Activated T-cell treated with anti-CD3 and anti-CD28 coated beads, Interleukin-2, amount 50 U/mL, for 72 hours (primary cell): ENCODE data around the gene MOGAT1. TPM values are rescaled to one million over a fixed set of nuclear protein-coding genes. Genes with fewer than 3 reads are reported as not detected.

Experiments used
- ATAC-seq, 2 donors: fragments of 150-1000 bp; cut with Tn5 transposase; replicated peaks in 1 of 2; 2 replicates each; pipeline ENCODE4 v1.10.0; 2021; ENCODE audit warnings: moderate library complexity in 2 of 2, mild to moderate bottlenecking in 1 of 2
- DNase-seq, 2 donors: peaks; one replicate each; pipeline ENCODE4 v3.0.0; 2021 to 2022; ENCODE audit warnings: mixed read lengths in 1 of 2
- H3K27ac Mint-ChIP-seq: one replicate; pipeline ENCODE4 v1.8.0; 2022; ENCODE audit warnings: mild to moderate bottlenecking, moderate library complexity, mixed read lengths
- H3K27me3 Mint-ChIP-seq: one replicate; pipeline ENCODE4 v1.8.0; 2022; ENCODE audit warnings: low read depth, mixed read lengths
- H3K36me3 Mint-ChIP-seq, 2 donors: one replicate each; pipeline ENCODE4 v1.8.0; 2022; ENCODE audit warnings: mixed read lengths in 2 of 2, mild to moderate bottlenecking in 1 of 2; ENCODE audit not compliant: insufficient read depth in 2 of 2
- H3K4me1 Mint-ChIP-seq: one replicate; pipeline ENCODE4 v1.8.0; 2022; ENCODE audit warnings: low read depth, mixed read lengths
- H3K4me3 Mint-ChIP-seq, 2 donors: one replicate each; pipeline ENCODE4 v1.8.0; 2022; ENCODE audit warnings: mild to moderate bottlenecking in 2 of 2, mixed read lengths in 2 of 2, moderate library complexity in 2 of 2
- H3K9me3 Mint-ChIP-seq, 2 donors: one replicate each; pipeline ENCODE4 v1.8.0; 2022; ENCODE audit warnings: mixed read lengths in 2 of 2
- total RNA-seq, 2 donors: library from RNA; stranded (reverse); gene quantifications; one replicate each; pipeline ENCODE4 v1.2.3, GENCODE V29; 2022

The MOGAT1 gene
- total RNA-seq, 2 donors from 2014 or later: not detected

- H3K27ac Mint-ChIP-seq: peak overlapping the region; percentile 90
- H3K9me3 Mint-ChIP-seq: no peaks in the 10 kb centered on the region
- no peaks in the 10 kb centered on the region for H3K27me3 Mint-ChIP-seq
- peak; percentile 21 to 38 for ATAC-seq
- H3K36me3 Mint-ChIP-seq: peaks cover 6% of the 10 kb centered on the region in 2 donors
- peak overlapping the region; percentile 86 to 100 for H3K4me3 Mint-ChIP-seq
- no peak for DNase-seq
- H3K4me1 Mint-ChIP-seq: peaks cover 53% of the 10 kb centered on the region
These were observed 18.8 kb upstream of the MOGAT1 start for GRCh38 chr2:222652491-222653255.

GRCh38 chr2:222653280-222653679 lies 18.2 kb upstream of the MOGAT1 start:
- H3K36me3 Mint-ChIP-seq: peaks cover 6% of the 10 kb centered on the region in 2 donors
- DNase-seq: no peak
- H3K4me1 Mint-ChIP-seq: peaks cover 53% of the 10 kb centered on the region
- H3K27ac Mint-ChIP-seq: peak overlapping the region; percentile 90
- H3K27me3 Mint-ChIP-seq: no peaks in the 10 kb centered on the region
- peak overlapping the region; percentile 86 to 100 for H3K4me3 Mint-ChIP-seq
- no peak for ATAC-seq
- no peaks in the 10 kb centered on the region for H3K9me3 Mint-ChIP-seq

- DNase-seq: peak; percentile 90 to 94
- ATAC-seq: peak; percentile 94
- H3K27ac Mint-ChIP-seq: peak within 1 kb of the TSS; percentile 100
- peak within 1 kb of the TSS; percentile 99 to 100 for H3K4me3 Mint-ChIP-seq
- H3K36me3 Mint-ChIP-seq: peaks cover 4 to 6% of the 10 kb centered on the region in 2 donors
- peaks cover 42% of the 10 kb centered on the region for H3K4me1 Mint-ChIP-seq
- H3K9me3 Mint-ChIP-seq: no peaks in the 10 kb centered on the region
- H3K27me3 Mint-ChIP-seq: no peaks in the 10 kb centered on the region
These were observed 15.5 kb upstream of the MOGAT1 start, which contains the start of gene FARSB for GRCh38 chr2:222655787-222656525. Gene FARSB (minus strand): TSS chr2:222656092. CDS start chr2:222656073, 19 bp downstream.

- H3K27me3 Mint-ChIP-seq: no peaks in the 10 kb centered on the region
- peaks cover 40% of the 10 kb centered on the region for H3K4me1 Mint-ChIP-seq
- DNase-seq (no peak), ATAC-seq (peak; percentile 5 to 22)
- H3K27ac Mint-ChIP-seq: peak overlapping the region; percentile 100
- H3K9me3 Mint-ChIP-seq: no peaks in the 10 kb centered on the region
- H3K36me3 Mint-ChIP-seq: peaks cover 4 to 6% of the 10 kb centered on the region in 2 donors
- H3K4me3 Mint-ChIP-seq: peak overlapping the region; percentile 99 to 100
These were observed 14.7 kb upstream of the MOGAT1 start for GRCh38 chr2:222656526-222657446.

DNA sequence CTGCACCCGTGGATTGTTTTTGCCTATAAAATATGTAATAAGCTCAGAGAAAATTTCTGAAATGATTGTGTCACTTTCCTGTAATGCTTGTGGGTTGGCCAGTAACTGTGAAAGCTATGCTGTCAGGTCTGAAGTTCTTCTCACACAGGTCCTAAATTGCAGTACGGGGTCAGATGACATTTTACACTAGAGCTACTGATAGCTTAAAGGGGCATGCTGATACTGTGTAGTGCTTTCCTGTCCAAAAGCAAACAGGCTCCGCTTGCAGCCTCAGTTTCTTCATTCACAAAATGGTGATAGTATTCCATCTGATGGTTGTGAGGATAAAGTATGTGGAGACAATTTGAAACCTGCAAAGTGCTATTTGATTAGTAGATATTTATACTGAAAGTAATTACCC lies 8.0 kb upstream of the MOGAT1 start:
- Mint-ChIP-seq H3K4me1 (no peaks in the 10 kb centered on the region), H3K4me3 (no peak overlapping the region), H3K27me3 (peaks cover 15% of the 10 kb centered on the region), H3K9me3 (no peaks in the 10 kb centered on the region), H3K36me3 (no peaks in the 10 kb centered on the region), H3K27ac (no peak overlapping the region)
- ATAC-seq: no peak
- DNase-seq: no peak

DNA sequence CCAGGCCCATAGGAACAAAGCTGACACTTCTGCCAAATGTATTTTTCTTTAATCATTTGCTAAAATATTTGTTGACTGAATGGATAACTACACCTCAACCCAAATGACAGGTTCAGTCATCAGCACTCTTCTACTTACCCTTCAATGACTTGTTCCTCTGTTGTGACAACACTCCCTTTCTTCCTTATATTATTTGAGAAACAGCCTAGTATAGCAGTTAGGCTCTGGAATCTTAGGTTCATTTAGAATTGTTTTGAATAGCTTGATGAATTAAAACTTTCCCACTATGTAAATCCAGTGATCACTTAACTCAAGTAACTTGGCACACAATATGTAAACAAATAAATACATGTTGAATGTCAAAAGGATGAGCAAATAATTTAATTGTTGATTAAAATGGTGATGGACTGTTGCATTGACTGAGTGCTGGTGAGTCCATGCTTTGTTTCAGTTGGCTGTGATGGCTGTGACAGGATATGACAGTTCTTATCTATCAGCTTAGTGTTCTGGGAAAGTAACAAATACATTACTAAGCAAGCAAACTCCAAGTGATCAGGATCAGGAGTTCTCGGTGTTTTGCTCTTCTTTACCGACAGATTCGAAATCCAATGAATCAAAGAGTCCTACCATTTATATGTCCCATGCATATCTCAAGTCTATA lies 2.8 kb upstream of the MOGAT1 start:
- Mint-ChIP-seq H3K9me3 (no peaks in the 10 kb centered on the region), H3K4me1 (peaks cover 8% of the 10 kb centered on the region), H3K27ac (no peak overlapping the region), H3K4me3 (no peak overlapping the region), H3K27me3 (peaks cover 59% of the 10 kb centered on the region), H3K36me3 (no peaks in the 10 kb centered on the region)
- ATAC-seq (no peak), DNase-seq (no peak)

GRCh38 chr2:222669353-222669752 lies 2.1 kb upstream of the MOGAT1 start:
- Mint-ChIP-seq H3K36me3 (no peaks in the 10 kb centered on the region), H3K9me3 (no peaks in the 10 kb centered on the region), H3K4me3 (no peak overlapping the region), H3K27me3 (peaks cover 65% of the 10 kb centered on the region), H3K4me1 (peaks cover 8% of the 10 kb centered on the region), H3K27ac (no peak overlapping the region)
- DNase-seq (no peak), ATAC-seq (no peak)

DNA sequence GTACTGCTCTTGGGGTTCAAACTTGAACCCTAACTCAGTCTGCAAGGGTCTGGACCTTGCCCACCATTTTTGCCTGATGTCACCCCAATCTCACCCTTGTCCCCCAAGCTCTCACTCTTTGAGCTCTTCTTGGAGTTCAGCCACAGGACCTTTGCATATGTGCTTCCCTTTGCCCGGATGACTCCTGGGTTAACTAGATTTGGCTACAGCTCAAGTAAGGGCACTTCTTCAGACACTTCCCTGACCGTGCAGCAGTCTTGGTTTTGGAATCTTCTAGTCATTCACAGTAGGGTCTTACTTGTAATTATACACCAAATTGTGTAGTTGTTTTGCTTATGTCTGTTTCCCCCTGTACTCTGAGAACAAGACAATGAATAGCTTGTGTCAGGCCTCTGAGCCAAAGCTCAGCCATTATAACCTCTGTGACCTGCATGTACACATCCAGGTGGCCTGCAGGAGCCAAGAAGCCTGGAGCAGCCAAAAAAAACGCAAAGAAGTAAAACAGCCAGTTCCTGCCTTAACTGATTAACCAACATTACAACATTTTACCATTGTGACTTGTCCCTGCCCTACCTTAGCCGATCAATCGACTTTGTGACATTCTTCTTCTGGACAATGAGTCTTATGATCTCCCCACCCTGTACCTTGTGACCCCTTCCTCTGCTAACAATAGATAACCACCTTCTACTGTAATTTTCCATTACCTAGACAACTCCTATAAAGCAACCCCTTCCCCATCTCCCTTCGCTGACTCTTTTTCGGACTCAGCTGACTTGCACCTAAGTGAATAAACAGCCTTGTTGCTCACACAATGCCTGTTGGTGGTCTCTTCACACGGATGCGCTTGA lies 1.0 kb upstream of the MOGAT1 start:
- peaks cover 72% of the 10 kb centered on the region for H3K27me3 Mint-ChIP-seq
- H3K36me3 Mint-ChIP-seq: no peaks in the 10 kb centered on the region
- H3K4me3 Mint-ChIP-seq: peak overlapping the region; percentile 23 to 51
- no peaks in the 10 kb centered on the region for H3K9me3 Mint-ChIP-seq
- H3K4me1 Mint-ChIP-seq: peaks cover 8% of the 10 kb centered on the region
- DNase-seq: no peak
- no peak for ATAC-seq
- H3K27ac Mint-ChIP-seq: no peak overlapping the region

DNA sequence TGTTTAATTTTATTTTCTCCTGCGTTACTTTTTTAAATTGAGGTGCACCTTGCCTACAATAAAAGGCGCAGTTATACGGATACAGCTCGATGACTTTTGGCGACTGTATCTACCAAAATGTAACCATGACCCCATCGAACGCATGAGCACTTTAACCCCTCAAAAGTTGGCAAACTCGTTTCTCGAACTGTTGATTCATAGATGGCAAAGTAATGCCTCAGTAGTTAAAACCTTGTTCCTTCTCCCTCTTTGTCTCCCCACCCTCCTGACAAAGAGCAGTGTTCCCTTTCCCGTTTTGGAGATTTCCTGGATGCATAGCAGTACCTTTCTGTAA lies 577 bp downstream of the MOGAT1 start:
- no peaks in the 10 kb centered on the region for H3K36me3 Mint-ChIP-seq
- no peak overlapping the region for H3K27ac Mint-ChIP-seq
- H3K4me1 Mint-ChIP-seq: peaks cover 8% of the 10 kb centered on the region
- ATAC-seq (peak; percentile 15 to 23), DNase-seq (no peak)
- no peaks in the 10 kb centered on the region for H3K9me3 Mint-ChIP-seq
- peak overlapping the region; percentile 77 to 82 for H3K4me3 Mint-ChIP-seq
- H3K27me3 Mint-ChIP-seq: peaks cover 73% of the 10 kb centered on the region

DNA sequence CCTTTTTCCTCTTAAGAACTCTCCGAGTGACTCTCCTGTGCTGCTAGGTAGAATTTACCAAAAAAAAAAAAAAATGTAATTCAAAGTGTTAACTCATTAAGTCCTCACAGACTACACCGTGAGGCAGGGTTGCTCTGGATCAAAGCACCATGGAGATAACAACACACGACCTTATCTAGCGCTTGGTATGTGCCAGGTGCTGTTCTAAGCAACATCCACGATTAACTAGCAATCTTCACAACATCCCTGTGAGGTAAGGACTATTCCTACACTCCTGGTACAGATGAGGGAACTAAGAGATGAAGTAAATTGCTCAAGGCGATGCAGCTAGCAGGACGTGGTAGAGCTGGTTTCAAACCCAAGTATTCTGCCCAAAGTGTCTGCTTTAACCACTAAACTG lies 1.8 kb downstream of the MOGAT1 start:
- Mint-ChIP-seq H3K36me3 (no peaks in the 10 kb centered on the region), H3K27ac (no peak overlapping the region), H3K9me3 (no peaks in the 10 kb centered on the region), H3K27me3 (peaks cover 67% of the 10 kb centered on the region), H3K4me1 (peaks cover 8% of the 10 kb centered on the region), H3K4me3 (no peak overlapping the region)
- ATAC-seq (no peak), DNase-seq (no peak)

DNA sequence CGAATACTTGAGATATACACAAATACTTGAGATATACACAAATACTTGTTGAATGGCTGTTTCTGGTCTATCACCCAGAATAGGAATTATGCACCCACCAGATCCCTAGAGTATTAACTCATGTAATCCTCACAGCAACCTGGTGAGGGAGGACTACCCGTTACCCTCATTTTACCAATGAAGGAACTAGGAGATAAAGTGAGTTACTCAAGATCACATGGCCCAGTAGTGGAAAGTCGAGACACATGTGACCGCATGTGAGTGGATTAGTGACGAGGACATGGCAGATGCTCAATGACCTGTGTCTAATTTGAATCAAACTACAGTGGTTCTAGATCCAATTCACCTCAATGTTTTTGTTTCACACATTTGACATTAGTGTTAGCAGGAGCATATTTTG lies 2.4 kb downstream of the MOGAT1 start:
- ATAC-seq (no peak), DNase-seq (no peak)
- H3K4me3 Mint-ChIP-seq: no peak overlapping the region
- no peak overlapping the region for H3K27ac Mint-ChIP-seq
- peaks cover 64% of the 10 kb centered on the region for H3K27me3 Mint-ChIP-seq
- no peaks in the 10 kb centered on the region for H3K36me3 Mint-ChIP-seq
- no peaks in the 10 kb centered on the region for H3K9me3 Mint-ChIP-seq
- H3K4me1 Mint-ChIP-seq: peaks cover 8% of the 10 kb centered on the region

- no peak for DNase-seq
These were observed 6.5 kb downstream of the MOGAT1 start for GRCh38 chr2:222677981-222678380.

More at GRCh38 chr2:222677981-222678380, 6.5 kb downstream of the MOGAT1 start:
- ATAC-seq: no peak
- H3K27ac Mint-ChIP-seq: no peak overlapping the region
- no peak overlapping the region for H3K4me3 Mint-ChIP-seq
- no peaks in the 10 kb centered on the region for H3K36me3 Mint-ChIP-seq
- peaks cover 56% of the 10 kb centered on the region for H3K27me3 Mint-ChIP-seq
- no peaks in the 10 kb centered on the region for H3K4me1 Mint-ChIP-seq
- H3K9me3 Mint-ChIP-seq: no peaks in the 10 kb centered on the region
